ENCODE measurements around the gene ACTN2. TPM values are rescaled to one million over a fixed set of nuclear protein-coding genes. Genes with fewer than 3 reads are reported as not detected.

The ACTN2 gene
- total RNA-seq, 1 donor from 2014 or later: 0.47 TPM

GRCh38 chr1:236795035-236795756, 108.9 kb downstream of the ACTN2 start, which contains the start of gene MTR:
Gene MTR (plus strand): TSS chr1:236795292. CDS start chr1:236795704, 412 bp downstream.
- H3K4me3 Mint-ChIP-seq (ENCODE audit: unreplicated experiment): peak within 1 kb of the TSS; percentile 97

GRCh38 chr1:236795757-236796667, 109.7 kb downstream of the ACTN2 start:
- no peak for DNase-seq (ENCODE audit: low spot score)
- Mint-ChIP-seq H3K9me3 (ENCODE audit: low read depth) (no peaks in the 10 kb centered on the region), H3K4me3 (ENCODE audit: unreplicated experiment) (peak overlapping the region; percentile 97), H3K36me3 (ENCODE audit: low read depth) (no peaks in the 10 kb centered on the region), H3K4me1 (ENCODE audit: low read depth) (peaks cover 25% of the 10 kb centered on the region), H3K27me3 (ENCODE audit: low read depth) (peaks cover 5% of the 10 kb centered on the region), H3K27ac (ENCODE audit: unreplicated experiment) (peak overlapping the region; percentile 98)
- no peak for TF ChIP-seq CTCF (IDR thresholded peaks at IDR 0.05)

More at GRCh38 chr1:236795035-236795756, 108.9 kb downstream of the ACTN2 start, which contains the start of gene MTR:
- TF ChIP-seq CTCF (IDR thresholded peaks at IDR 0.05): no peak
- H3K4me1 Mint-ChIP-seq (ENCODE audit: low read depth): peaks cover 25% of the 10 kb centered on the region
- DNase-seq (ENCODE audit: low spot score): peak; percentile 97
- H3K36me3 Mint-ChIP-seq (ENCODE audit: low read depth): no peaks in the 10 kb centered on the region
- no peaks in the 10 kb centered on the region for H3K9me3 Mint-ChIP-seq (ENCODE audit: low read depth)
- H3K27ac Mint-ChIP-seq (ENCODE audit: unreplicated experiment): peak within 1 kb of the TSS; percentile 98
- peaks cover 7% of the 10 kb centered on the region for H3K27me3 Mint-ChIP-seq (ENCODE audit: low read depth)

- H3K4me3 Mint-ChIP-seq (ENCODE audit: unreplicated experiment): no peak overlapping the region
- no peak for TF ChIP-seq CTCF (IDR thresholded peaks at IDR 0.05)
- no peak for DNase-seq (ENCODE audit: low spot score)
- H3K36me3 Mint-ChIP-seq (ENCODE audit: low read depth): peaks cover 2% of the 10 kb centered on the region
- no peaks in the 10 kb centered on the region for H3K9me3 Mint-ChIP-seq (ENCODE audit: low read depth)
- H3K27me3 Mint-ChIP-seq (ENCODE audit: low read depth): no peaks in the 10 kb centered on the region
- peaks cover 25% of the 10 kb centered on the region for H3K4me1 Mint-ChIP-seq (ENCODE audit: low read depth)
- no peak overlapping the region for H3K27ac Mint-ChIP-seq (ENCODE audit: unreplicated experiment)
Observed at GRCh38 chr1:236799001-236799400, 112.7 kb downstream of the ACTN2 start.

GRCh38 chr1:236800002-236800620, 113.8 kb downstream of the ACTN2 start:
- no peak for DNase-seq (ENCODE audit: low spot score)
- no peaks in the 10 kb centered on the region for H3K9me3 Mint-ChIP-seq (ENCODE audit: low read depth)
- H3K4me1 Mint-ChIP-seq (ENCODE audit: low read depth): peaks cover 18% of the 10 kb centered on the region
- H3K4me3 Mint-ChIP-seq (ENCODE audit: unreplicated experiment): no peak overlapping the region
- no peak for TF ChIP-seq CTCF (IDR thresholded peaks at IDR 0.05)
- no peak overlapping the region for H3K27ac Mint-ChIP-seq (ENCODE audit: unreplicated experiment)
- peaks cover 4% of the 10 kb centered on the region for H3K36me3 Mint-ChIP-seq (ENCODE audit: low read depth)
- no peaks in the 10 kb centered on the region for H3K27me3 Mint-ChIP-seq (ENCODE audit: low read depth)

- peaks cover 5% of the 10 kb centered on the region for H3K36me3 Mint-ChIP-seq (ENCODE audit: low read depth)
- H3K4me3 Mint-ChIP-seq (ENCODE audit: unreplicated experiment): no peak overlapping the region
- no peaks in the 10 kb centered on the region for H3K27me3 Mint-ChIP-seq (ENCODE audit: low read depth)
- TF ChIP-seq CTCF (IDR thresholded peaks at IDR 0.05): no peak
- no peak for DNase-seq (ENCODE audit: low spot score)
- no peaks in the 10 kb centered on the region for H3K9me3 Mint-ChIP-seq (ENCODE audit: low read depth)
- peaks cover 18% of the 10 kb centered on the region for H3K4me1 Mint-ChIP-seq (ENCODE audit: low read depth)
- H3K27ac Mint-ChIP-seq (ENCODE audit: unreplicated experiment): no peak overlapping the region
Observed at GRCh38 chr1:236800623-236801022, 114.3 kb downstream of the ACTN2 start.
